Activated naive CD4-positive, alpha-beta T cell treated with anti-CD3 and anti-CD28 coated beads for 36 hours (primary cell): ENCODE results near the gene CLCN6. TPM values are rescaled to one million over a fixed set of nuclear protein-coding genes. Genes with fewer than 3 reads are reported as not detected.

ENCODE experiments used
- CTCF ChIA-PET: fragments of 350-600 bp; sonication (Branson Sonifier 250); formaldehyde crosslinking; loops from one replicate; lab custom pipeline; 2021; ENCODE audit warnings: antibody characterized with exemption; lab: Charles Lee
- DNase-seq: peaks from one replicate; pipeline ENCODE4 v3.0.0-alpha.2; 2020
- H3K27ac Mint-ChIP-seq: one replicate; pipeline ENCODE4 v1.8.0; 2021; ENCODE audit warnings: mild to moderate bottlenecking, mixed read lengths
- H3K27me3 Mint-ChIP-seq: one replicate; pipeline ENCODE4 v1.8.0; 2021; ENCODE audit warnings: low read depth, mixed read lengths
- H3K36me3 Mint-ChIP-seq: one replicate; pipeline ENCODE4 v1.8.0; 2021; ENCODE audit warnings: low read depth, mixed read lengths
- H3K4me1 Mint-ChIP-seq: one replicate; pipeline ENCODE4 v1.8.0; 2021; ENCODE audit warnings: low read depth, mixed read lengths
- H3K4me3 Mint-ChIP-seq: one replicate; pipeline ENCODE4 v1.8.0; 2021; ENCODE audit warnings: mild to moderate bottlenecking, moderate library complexity, mixed read lengths
- H3K9me3 Mint-ChIP-seq: one replicate; pipeline ENCODE4 v1.8.0; 2021; ENCODE audit warnings: mixed read lengths
- intact Hi-C: fragments of 100-400 bp; cut with micrococcal nuclease; formaldehyde crosslinking; loops from one replicate; pipeline ENCODE4 v1.15.1; 2023
- total RNA-seq, 2 experiments: library from RNA; stranded (reverse); gene quantifications; one replicate each; pipeline ENCODE4 v1.2.3, GENCODE V29; 2021

The CLCN6 gene
- 10 to 100 TPM; 11.3 to 11.6 TPM for total RNA-seq

GRCh38 chr1:11805422-11806306 is at the start of gene CLCN6, which contains the start of gene MTHFR:
Gene CLCN6 (plus strand): TSS chr1:11806191. CDS start chr1:11806263, 72 bp downstream.
Gene MTHFR (minus strand): TSS chr1:11805964. CDS start chr1:11803116, 2,848 bp downstream.
- H3K4me1 Mint-ChIP-seq = peaks cover 59% of the 10 kb centered on the region
- no peaks in the 10 kb centered on the region for H3K27me3 Mint-ChIP-seq
- intact Hi-C loops = loop anchor here (1.0 to 5.0 kb wide), 7 partner anchors 69 to 745 kb away; partner anchors contain the start of genes AGTRAP, FBXO2, FBXO44 and MFN2
- CTCF ChIA-PET = interaction anchor here (0.9 to 1.6 kb wide), 4 partner anchors 20 to 768 kb away, joined by 3 to 5 read pairs (median 4); no protein-coding TSS in a partner anchor
- peak within 1 kb of the TSS; percentile 99 for H3K4me3 Mint-ChIP-seq
- peak within 1 kb of the TSS; percentile 96 for H3K27ac Mint-ChIP-seq
- peaks cover 16% of the 10 kb centered on the region for H3K36me3 Mint-ChIP-seq
- peak; percentile 99 for DNase-seq
- no peaks in the 10 kb centered on the region for H3K9me3 Mint-ChIP-seq

- H3K4me3 Mint-ChIP-seq = no peak overlapping the region
- H3K4me1 Mint-ChIP-seq = peaks cover 5% of the 10 kb centered on the region
- H3K9me3 Mint-ChIP-seq = no peaks in the 10 kb centered on the region
- CTCF ChIA-PET = interaction anchor here (0.6 to 1.2 kb wide), 2 partner anchors 14 to 37 kb away, joined by 3 read pairs; no protein-coding TSS in a partner anchor
- H3K27ac Mint-ChIP-seq = no peak overlapping the region
- H3K36me3 Mint-ChIP-seq = no peaks in the 10 kb centered on the region
- intact Hi-C loops = no loop called here
- DNase-seq = no peak
- H3K27me3 Mint-ChIP-seq = peaks cover 4% of the 10 kb centered on the region
Measured at GRCh38 chr1:11757047-11757446, 48.9 kb upstream of the CLCN6 start.

GRCh38 chr1:11759791-11760190 is 46.2 kb upstream of the CLCN6 start:
- intact Hi-C loops = no loop called here
- Mint-ChIP-seq H3K27ac (no peak overlapping the region), H3K27me3 (peaks cover 10% of the 10 kb centered on the region), H3K4me1 (peaks cover 5% of the 10 kb centered on the region), H3K9me3 (no peaks in the 10 kb centered on the region), H3K36me3 (no peaks in the 10 kb centered on the region), H3K4me3 (no peak overlapping the region)
- CTCF ChIA-PET = no interaction called here
- DNase-seq = no peak

GRCh38 chr1:11761285-11761684 is 44.7 kb upstream of the CLCN6 start:
- Mint-ChIP-seq H3K4me1 (peaks cover 5% of the 10 kb centered on the region), H3K27ac (no peak overlapping the region)
- CTCF ChIA-PET = no interaction called here

GRCh38 chr1:11761988-11762406 is 44.0 kb upstream of the CLCN6 start, which contains the start of gene C1orf167:
Gene C1orf167 (plus strand): TSS chr1:11762193. CDS start chr1:11764401, 2,208 bp downstream.
- no peak within 1 kb of the TSS for H3K27ac Mint-ChIP-seq
- H3K4me1 Mint-ChIP-seq = peaks cover 5% of the 10 kb centered on the region
- peak; percentile 30 for DNase-seq
- intact Hi-C loops = no loop called here
- H3K36me3 Mint-ChIP-seq = no peaks in the 10 kb centered on the region
- H3K4me3 Mint-ChIP-seq = peak within 1 kb of the TSS; percentile 21
- peaks cover 10% of the 10 kb centered on the region for H3K27me3 Mint-ChIP-seq
- CTCF ChIA-PET = no interaction called here
- H3K9me3 Mint-ChIP-seq = no peaks in the 10 kb centered on the region

More at GRCh38 chr1:11761285-11761684, 44.7 kb upstream of the CLCN6 start:
- no peaks in the 10 kb centered on the region for H3K9me3 Mint-ChIP-seq
- no peaks in the 10 kb centered on the region for H3K36me3 Mint-ChIP-seq
- H3K4me3 Mint-ChIP-seq = no peak overlapping the region
- DNase-seq = no peak
- peaks cover 10% of the 10 kb centered on the region for H3K27me3 Mint-ChIP-seq
- intact Hi-C loops = no loop called here

- CTCF ChIA-PET = no interaction called here
- intact Hi-C loops = no loop called here
- H3K27me3 Mint-ChIP-seq = peaks cover 10% of the 10 kb centered on the region
- no peaks in the 10 kb centered on the region for H3K9me3 Mint-ChIP-seq
- no peak overlapping the region for H3K4me3 Mint-ChIP-seq
- peaks cover 5% of the 10 kb centered on the region for H3K4me1 Mint-ChIP-seq
- H3K27ac Mint-ChIP-seq = no peak overlapping the region
- H3K36me3 Mint-ChIP-seq = no peaks in the 10 kb centered on the region
- DNase-seq = no peak
Measured at GRCh38 chr1:11764115-11764514, 41.9 kb upstream of the CLCN6 start.

- no peak for DNase-seq
- Mint-ChIP-seq H3K27ac (no peak overlapping the region), H3K4me1 (peaks cover 5% of the 10 kb centered on the region), H3K36me3 (no peaks in the 10 kb centered on the region), H3K4me3 (no peak overlapping the region), H3K9me3 (no peaks in the 10 kb centered on the region), H3K27me3 (peaks cover 10% of the 10 kb centered on the region)
- intact Hi-C loops = no loop called here
- CTCF ChIA-PET = interaction anchor here (0.6 kb wide), 1 partner anchor 149 kb away, joined by 4 read pairs; no protein-coding TSS in a partner anchor
Measured at GRCh38 chr1:11764519-11764918, 41.5 kb upstream of the CLCN6 start.

GRCh38 chr1:11765661-11766428 is 40.1 kb upstream of the CLCN6 start:
- DNase-seq = no peak
- intact Hi-C loops = no loop called here
- peaks cover 6% of the 10 kb centered on the region for H3K27me3 Mint-ChIP-seq
- no peak overlapping the region for H3K27ac Mint-ChIP-seq
- H3K4me1 Mint-ChIP-seq = peaks cover 5% of the 10 kb centered on the region
- H3K9me3 Mint-ChIP-seq = no peaks in the 10 kb centered on the region
- no peak overlapping the region for H3K4me3 Mint-ChIP-seq
- CTCF ChIA-PET = no interaction called here
- no peaks in the 10 kb centered on the region for H3K36me3 Mint-ChIP-seq

- DNase-seq = no peak
- Mint-ChIP-seq H3K36me3 (no peaks in the 10 kb centered on the region), H3K27me3 (peaks cover 6% of the 10 kb centered on the region), H3K27ac (no peak overlapping the region), H3K4me1 (peaks cover 5% of the 10 kb centered on the region), H3K9me3 (no peaks in the 10 kb centered on the region), H3K4me3 (no peak overlapping the region)
- CTCF ChIA-PET = no interaction called here
- intact Hi-C loops = no loop called here
Measured at GRCh38 chr1:11766429-11766776, 39.6 kb upstream of the CLCN6 start.

GRCh38 chr1:11767922-11768704 is 37.9 kb upstream of the CLCN6 start:
- Mint-ChIP-seq H3K4me1 (no peaks in the 10 kb centered on the region), H3K27ac (no peak overlapping the region), H3K9me3 (no peaks in the 10 kb centered on the region), H3K36me3 (no peaks in the 10 kb centered on the region), H3K27me3 (no peaks in the 10 kb centered on the region), H3K4me3 (no peak overlapping the region)
- CTCF ChIA-PET = no interaction called here
- intact Hi-C loops = no loop called here
- no peak for DNase-seq

GRCh38 chr1:11768821-11769220 is 37.2 kb upstream of the CLCN6 start:
- no peak for DNase-seq
- Mint-ChIP-seq H3K4me1 (no peaks in the 10 kb centered on the region), H3K27ac (no peak overlapping the region), H3K4me3 (no peak overlapping the region), H3K36me3 (no peaks in the 10 kb centered on the region), H3K9me3 (no peaks in the 10 kb centered on the region), H3K27me3 (no peaks in the 10 kb centered on the region)
- intact Hi-C loops = no loop called here
- CTCF ChIA-PET = no interaction called here

GRCh38 chr1:11769274-11769673 is 36.7 kb upstream of the CLCN6 start:
- Mint-ChIP-seq H3K36me3 (no peaks in the 10 kb centered on the region), H3K4me1 (no peaks in the 10 kb centered on the region), H3K27me3 (no peaks in the 10 kb centered on the region), H3K27ac (no peak overlapping the region), H3K4me3 (no peak overlapping the region), H3K9me3 (no peaks in the 10 kb centered on the region)
- no peak for DNase-seq
- intact Hi-C loops = no loop called here
- CTCF ChIA-PET = no interaction called here
